ENCODE results near the gene NFIC. TPM values are rescaled to one million over a fixed set of nuclear protein-coding genes. Genes with fewer than 3 reads are reported as not detected.

The NFIC gene
- total RNA-seq, 1 experiment from 2014 or later: 56.3 TPM

- H3K36me3 Mint-ChIP-seq (ENCODE audit: insufficient read depth, unreplicated experiment): peaks cover 15% of the 10 kb centered on the region
- no peak overlapping the region for H3K4me3 Mint-ChIP-seq (ENCODE audit: low read depth, unreplicated experiment)
- TF ChIP-seq CTCF (IDR thresholded peaks at IDR 0.05; ENCODE audit: unreplicated experiment): no peak
- no peaks in the 10 kb centered on the region for H3K27me3 Mint-ChIP-seq (ENCODE audit: unreplicated experiment)
- CTCF ChIA-PET: no interaction called here
- no peak for DNase-seq
- peaks cover 2% of the 10 kb centered on the region for H3K9me3 Mint-ChIP-seq (ENCODE audit: low read depth, unreplicated experiment)
- intact Hi-C loops (cut with micrococcal nuclease; ENCODE audit: unreplicated experiment): no loop called here
- H3K4me1 Mint-ChIP-seq (ENCODE audit: low read depth, unreplicated experiment): no peaks in the 10 kb centered on the region
- H3K27ac Mint-ChIP-seq (ENCODE audit: unreplicated experiment): no peak overlapping the region
- no TSS peak for BruUV-seq (replicated peaks)
These were observed 96.8 kb downstream of the NFIC start for GRCh38 chr19:3462991-3463713.

GRCh38 chr19:3463714-3464586, 97.6 kb downstream of the NFIC start:
- TF ChIP-seq CTCF (IDR thresholded peaks at IDR 0.05; ENCODE audit: unreplicated experiment): no peak
- intact Hi-C loops (cut with micrococcal nuclease; ENCODE audit: unreplicated experiment): no loop called here
- H3K4me3 Mint-ChIP-seq (ENCODE audit: low read depth, unreplicated experiment): no peak overlapping the region
- no peaks in the 10 kb centered on the region for H3K4me1 Mint-ChIP-seq (ENCODE audit: low read depth, unreplicated experiment)
- peaks cover 15% of the 10 kb centered on the region for H3K36me3 Mint-ChIP-seq (ENCODE audit: insufficient read depth, unreplicated experiment)
- CTCF ChIA-PET: no interaction called here
- DNase-seq: no peak
- H3K27ac Mint-ChIP-seq (ENCODE audit: unreplicated experiment): no peak overlapping the region
- H3K27me3 Mint-ChIP-seq (ENCODE audit: unreplicated experiment): no peaks in the 10 kb centered on the region
- peaks cover 2% of the 10 kb centered on the region for H3K9me3 Mint-ChIP-seq (ENCODE audit: low read depth, unreplicated experiment)
- no TSS peak for BruUV-seq (replicated peaks)

GRCh38 chr19:3464587-3465235, 98.3 kb downstream of the NFIC start:
- CTCF ChIA-PET: no interaction called here
- H3K4me3 Mint-ChIP-seq (ENCODE audit: low read depth, unreplicated experiment): no peak overlapping the region
- BruUV-seq (replicated peaks): no TSS peak
- no peak for TF ChIP-seq CTCF (IDR thresholded peaks at IDR 0.05; ENCODE audit: unreplicated experiment)
- H3K4me1 Mint-ChIP-seq (ENCODE audit: low read depth, unreplicated experiment): no peaks in the 10 kb centered on the region
- intact Hi-C loops (cut with micrococcal nuclease; ENCODE audit: unreplicated experiment): no loop called here
- peaks cover 2% of the 10 kb centered on the region for H3K27me3 Mint-ChIP-seq (ENCODE audit: unreplicated experiment)
- DNase-seq: no peak
- no peak overlapping the region for H3K27ac Mint-ChIP-seq (ENCODE audit: unreplicated experiment)
- H3K36me3 Mint-ChIP-seq (ENCODE audit: insufficient read depth, unreplicated experiment): peaks cover 15% of the 10 kb centered on the region
- peaks cover 2% of the 10 kb centered on the region for H3K9me3 Mint-ChIP-seq (ENCODE audit: low read depth, unreplicated experiment)

GRCh38 chr19:3465552-3465951, 99.2 kb downstream of the NFIC start:
- H3K4me1 Mint-ChIP-seq (ENCODE audit: low read depth, unreplicated experiment): no peaks in the 10 kb centered on the region
- H3K4me3 Mint-ChIP-seq (ENCODE audit: low read depth, unreplicated experiment): no peak overlapping the region
- H3K9me3 Mint-ChIP-seq (ENCODE audit: low read depth, unreplicated experiment): peaks cover 2% of the 10 kb centered on the region
- no TSS peak for BruUV-seq (replicated peaks)
- no peak overlapping the region for H3K27ac Mint-ChIP-seq (ENCODE audit: unreplicated experiment)
- peaks cover 15% of the 10 kb centered on the region for H3K36me3 Mint-ChIP-seq (ENCODE audit: insufficient read depth, unreplicated experiment)
- no peak for TF ChIP-seq CTCF (IDR thresholded peaks at IDR 0.05; ENCODE audit: unreplicated experiment)
- CTCF ChIA-PET: no interaction called here
- H3K27me3 Mint-ChIP-seq (ENCODE audit: unreplicated experiment): peaks cover 10% of the 10 kb centered on the region
- intact Hi-C loops (cut with micrococcal nuclease; ENCODE audit: unreplicated experiment): no loop called here
- DNase-seq: no peak

Measured in Calu3 (cell line).